Measurements from ENCODE around the gene AVEN. TPM values are rescaled to one million over a fixed set of nuclear protein-coding genes. Genes with fewer than 3 reads are reported as not detected.

The AVEN gene
- total RNA-seq, 4 donors from 2014 or later, result 5.9 to 14.8 (median 13.5) TPM

DNA sequence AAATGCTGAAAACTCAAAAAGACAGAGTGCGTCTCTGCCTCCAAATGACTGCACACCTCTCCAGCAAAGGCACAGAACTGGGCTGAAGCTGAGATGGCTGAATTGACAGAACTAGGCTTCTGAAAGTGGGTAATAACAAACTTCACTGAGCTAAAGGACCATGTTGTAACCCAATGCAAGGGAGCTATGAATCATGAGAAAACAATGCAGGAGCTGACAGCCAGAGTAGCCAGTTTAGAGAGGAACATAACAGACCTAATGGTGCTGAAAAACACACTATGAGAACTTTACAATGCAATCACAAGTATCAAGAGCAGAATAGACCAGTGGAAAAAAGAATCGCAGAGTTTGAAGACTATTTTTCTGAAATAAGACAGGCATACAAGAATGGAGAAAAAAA lies 10.1 kb upstream of the AVEN start:
- no peaks in the 10 kb centered on the region for H3K36me3 ChIP-seq
- WGBS, result 93% methylated on average over 2 of the region's 2 CpGs

DNA sequence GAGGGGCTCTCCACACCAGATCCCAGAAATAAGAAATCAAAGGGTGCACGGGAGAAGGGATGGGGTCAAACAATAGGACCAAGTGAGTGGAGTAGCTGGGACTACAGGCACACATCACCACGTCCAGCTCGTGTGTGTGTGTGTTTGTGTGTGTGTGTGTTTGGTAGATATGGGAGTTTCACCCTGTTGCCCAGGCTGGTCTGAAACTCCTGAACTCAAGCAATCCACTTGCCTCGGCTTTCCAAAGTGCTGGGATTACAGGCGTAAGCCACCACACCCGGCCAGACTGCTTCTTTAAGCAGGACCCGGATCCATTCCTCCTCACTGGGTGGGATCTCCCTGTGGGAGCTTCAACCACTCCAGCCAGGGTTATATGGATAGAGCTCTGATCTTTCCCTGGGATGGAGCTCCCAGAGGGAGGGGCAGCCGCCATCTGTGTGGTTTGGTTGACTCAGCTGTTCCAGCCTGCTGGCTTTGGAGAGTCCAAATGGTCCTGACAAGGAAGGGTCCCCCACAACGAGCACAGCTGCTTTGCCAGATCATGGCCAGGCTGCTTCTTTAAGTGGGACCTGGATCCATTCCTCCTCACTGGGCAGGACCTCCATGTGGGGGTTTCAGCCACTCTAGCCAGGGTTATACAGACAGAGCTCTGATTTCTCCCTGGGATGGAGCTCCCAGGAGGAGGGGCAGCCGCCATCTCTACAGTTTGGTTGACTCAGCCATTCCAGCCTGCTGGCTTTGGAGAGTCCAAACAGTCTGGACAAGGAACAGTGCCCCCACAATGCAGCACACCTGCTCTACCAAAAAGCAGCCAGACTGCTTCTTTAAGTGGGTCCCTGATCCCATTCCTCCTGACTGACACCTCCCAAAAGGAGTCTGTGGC lies 9.1 kb upstream of the AVEN start:
- DNase-seq (ENCODE audit: low spot score in 2 of 2), result no peak
- peaks cover 9% of the 10 kb centered on the region for H3K4me1 ChIP-seq
- H3K27ac ChIP-seq, result no peak overlapping the region
- no peaks in the 10 kb centered on the region for H3K36me3 ChIP-seq
- TF ChIP-seq EP300 (IDR thresholded peaks at IDR 0.05) (no peak), POLR2AphosphoS5 (IDR thresholded peaks at IDR 0.05) (no peak), POLR2A (IDR thresholded peaks at IDR 0.05) (no peak)
- TF ChIP-seq, protein P1, sequence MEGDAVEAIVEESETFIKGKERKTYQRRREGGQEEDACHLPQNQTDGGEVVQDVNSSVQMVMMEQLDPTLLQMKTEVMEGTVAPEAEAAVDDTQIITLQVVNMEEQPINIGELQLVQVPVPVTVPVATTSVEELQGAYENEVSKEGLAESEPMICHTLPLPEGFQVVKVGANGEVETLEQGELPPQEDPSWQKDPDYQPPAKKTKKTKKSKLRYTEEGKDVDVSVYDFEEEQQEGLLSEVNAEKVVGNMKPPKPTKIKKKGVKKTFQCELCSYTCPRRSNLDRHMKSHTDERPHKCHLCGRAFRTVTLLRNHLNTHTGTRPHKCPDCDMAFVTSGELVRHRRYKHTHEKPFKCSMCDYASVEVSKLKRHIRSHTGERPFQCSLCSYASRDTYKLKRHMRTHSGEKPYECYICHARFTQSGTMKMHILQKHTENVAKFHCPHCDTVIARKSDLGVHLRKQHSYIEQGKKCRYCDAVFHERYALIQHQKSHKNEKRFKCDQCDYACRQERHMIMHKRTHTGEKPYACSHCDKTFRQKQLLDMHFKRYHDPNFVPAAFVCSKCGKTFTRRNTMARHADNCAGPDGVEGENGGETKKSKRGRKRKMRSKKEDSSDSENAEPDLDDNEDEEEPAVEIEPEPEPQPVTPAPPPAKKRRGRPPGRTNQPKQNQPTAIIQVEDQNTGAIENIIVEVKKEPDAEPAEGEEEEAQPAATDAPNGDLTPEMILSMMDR (IDR thresholded peaks at IDR 0.05), result no peak
- WGBS, result 85% methylated on average over 6 of the region's 10 CpGs
- H3K4me3 ChIP-seq, result no peak overlapping the region
- no peaks in the 10 kb centered on the region for H3K27me3 ChIP-seq
- H3K9me3 ChIP-seq, result peaks cover 3% of the 10 kb centered on the region

More for the DNA sequence above, 10.1 kb upstream of the AVEN start:
- H3K27me3 ChIP-seq, result no peaks in the 10 kb centered on the region
- peaks cover 9% of the 10 kb centered on the region for H3K4me1 ChIP-seq
- peaks cover 3% of the 10 kb centered on the region for H3K9me3 ChIP-seq
- TF ChIP-seq, protein P1 (IDR thresholded peaks at IDR 0.05), result no peak
- no peak for TF ChIP-seq EP300 (IDR thresholded peaks at IDR 0.05)
- no peak for TF ChIP-seq POLR2A (IDR thresholded peaks at IDR 0.05)
- TF ChIP-seq POLR2AphosphoS5 (IDR thresholded peaks at IDR 0.05), result no peak
- H3K27ac ChIP-seq, result no peak overlapping the region
- no peak overlapping the region for H3K4me3 ChIP-seq
- DNase-seq (ENCODE audit: low spot score in 2 of 2), result no peak

DNA sequence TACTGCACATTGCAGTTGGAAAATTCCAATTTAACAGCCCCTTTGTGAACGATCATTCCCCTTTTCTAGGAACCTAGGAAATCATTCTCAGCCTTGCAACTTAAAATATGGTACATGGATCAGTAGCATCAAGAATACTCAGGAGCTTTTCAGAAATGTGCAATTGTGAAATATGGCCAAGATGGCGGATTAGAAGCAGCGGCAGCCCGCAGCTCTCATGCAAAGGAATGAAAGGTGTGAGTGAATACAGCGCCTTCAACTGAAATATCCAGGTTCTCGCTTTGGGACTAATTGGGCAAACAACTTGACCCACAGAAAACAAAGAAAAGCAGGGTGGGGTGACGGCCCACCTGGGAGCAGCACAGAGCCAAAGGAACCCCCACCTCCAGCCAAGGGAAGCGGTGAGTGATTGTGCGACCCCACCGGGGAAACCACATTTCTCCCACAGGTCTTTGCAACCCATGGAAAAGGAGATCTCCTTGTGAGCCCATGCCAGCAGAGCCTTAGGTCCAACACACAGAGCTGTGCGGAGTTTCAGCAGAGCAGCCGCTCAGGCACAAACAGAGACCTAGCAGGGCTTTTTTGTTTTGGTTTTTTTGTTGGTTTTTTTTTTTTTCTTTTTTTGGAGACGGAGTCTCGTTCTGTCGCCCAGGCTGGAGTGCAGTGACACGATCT lies 7.6 kb upstream of the AVEN start:
- TF ChIP-seq, protein P1 (IDR thresholded peaks at IDR 0.05), result no peak
- no peak for TF ChIP-seq POLR2AphosphoS5 (IDR thresholded peaks at IDR 0.05)
- TF ChIP-seq POLR2A (IDR thresholded peaks at IDR 0.05), result no peak
- TF ChIP-seq EP300 (IDR thresholded peaks at IDR 0.05), result no peak
- no peaks in the 10 kb centered on the region for H3K27me3 ChIP-seq
- no peak for DNase-seq (ENCODE audit: low spot score in 2 of 2)
- peaks cover 9% of the 10 kb centered on the region for H3K4me1 ChIP-seq
- H3K4me3 ChIP-seq, result no peak overlapping the region
- no peak overlapping the region for H3K27ac ChIP-seq
- H3K9me3 ChIP-seq, result peaks cover 3% of the 10 kb centered on the region
- WGBS, result 93% methylated on average over 16 of the region's 16 CpGs
- H3K36me3 ChIP-seq, result no peaks in the 10 kb centered on the region

DNA sequence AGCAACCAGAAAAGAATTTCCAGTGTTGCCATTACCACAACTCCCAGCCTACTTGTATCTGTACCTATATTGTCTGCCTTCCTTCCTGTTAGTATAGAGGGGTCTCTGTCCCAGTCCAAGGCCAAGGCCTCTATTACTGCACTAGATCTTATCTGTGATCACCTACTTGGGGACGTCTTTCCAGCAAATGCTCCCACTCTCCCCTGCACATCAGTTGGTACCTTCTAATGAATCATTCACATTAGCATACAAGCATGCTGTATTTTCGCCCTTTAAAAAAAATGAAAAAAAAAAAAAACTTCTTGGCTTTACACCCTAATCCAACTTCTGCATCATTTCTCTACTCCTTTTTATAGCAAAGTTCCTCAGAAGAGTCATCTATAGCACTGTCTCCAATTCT lies 4.8 kb upstream of the AVEN start:
- Histone ChIP-seq H3K4me1 (peaks cover 23% of the 10 kb centered on the region), H3K9me3 (no peaks in the 10 kb centered on the region), H3K4me3 (no peak overlapping the region), H3K36me3 (no peaks in the 10 kb centered on the region), H3K27ac (no peak overlapping the region), H3K27me3 (no peaks in the 10 kb centered on the region)
- TF ChIP-seq, protein P1 (IDR thresholded peaks at IDR 0.05), result no peak
- no peak for TF ChIP-seq POLR2AphosphoS5 (IDR thresholded peaks at IDR 0.05)
- 62% methylated on average over 2 of the region's 2 CpGs for WGBS
- no peak for DNase-seq (ENCODE audit: low spot score in 2 of 2)

DNA sequence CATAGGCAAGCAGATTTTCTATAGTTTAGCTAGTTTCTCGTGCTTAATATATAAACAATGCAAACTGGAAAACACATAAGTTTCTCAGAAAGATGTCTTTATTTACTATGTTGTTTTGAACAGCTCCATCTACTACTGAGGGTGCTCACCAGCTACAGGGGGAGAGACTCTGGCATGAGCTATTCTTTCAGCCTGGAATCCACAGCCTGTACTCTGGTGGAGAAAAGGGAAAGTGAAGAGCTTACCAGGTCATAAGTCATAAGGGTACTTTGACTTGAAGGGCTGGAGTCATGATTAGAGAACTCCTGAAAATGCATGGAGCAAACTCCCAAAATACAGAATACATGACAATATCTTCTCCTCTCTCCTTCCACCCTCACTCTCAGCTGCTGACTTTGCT lies 4.4 kb upstream of the AVEN start:
- no peak overlapping the region for H3K27ac ChIP-seq
- H3K9me3 ChIP-seq, result no peaks in the 10 kb centered on the region
- H3K4me3 ChIP-seq, result no peak overlapping the region
- 76% methylated on average over 1 of the region's 1 CpG for WGBS
- DNase-seq (ENCODE audit: low spot score in 2 of 2), result no peak
- peaks cover 23% of the 10 kb centered on the region for H3K4me1 ChIP-seq
- H3K27me3 ChIP-seq, result no peaks in the 10 kb centered on the region
- H3K36me3 ChIP-seq, result no peaks in the 10 kb centered on the region
- TF ChIP-seq, protein P1 (IDR thresholded peaks at IDR 0.05), result no peak
- no peak for TF ChIP-seq POLR2AphosphoS5 (IDR thresholded peaks at IDR 0.05)
